ENCODE measurements around the gene PRKCH. TPM values are rescaled to one million over a fixed set of nuclear protein-coding genes. Genes with fewer than 3 reads are reported as not detected.

Gene PRKCH
- total RNA-seq, 1 experiment from 2014 or later: 22.3 TPM

DNA sequence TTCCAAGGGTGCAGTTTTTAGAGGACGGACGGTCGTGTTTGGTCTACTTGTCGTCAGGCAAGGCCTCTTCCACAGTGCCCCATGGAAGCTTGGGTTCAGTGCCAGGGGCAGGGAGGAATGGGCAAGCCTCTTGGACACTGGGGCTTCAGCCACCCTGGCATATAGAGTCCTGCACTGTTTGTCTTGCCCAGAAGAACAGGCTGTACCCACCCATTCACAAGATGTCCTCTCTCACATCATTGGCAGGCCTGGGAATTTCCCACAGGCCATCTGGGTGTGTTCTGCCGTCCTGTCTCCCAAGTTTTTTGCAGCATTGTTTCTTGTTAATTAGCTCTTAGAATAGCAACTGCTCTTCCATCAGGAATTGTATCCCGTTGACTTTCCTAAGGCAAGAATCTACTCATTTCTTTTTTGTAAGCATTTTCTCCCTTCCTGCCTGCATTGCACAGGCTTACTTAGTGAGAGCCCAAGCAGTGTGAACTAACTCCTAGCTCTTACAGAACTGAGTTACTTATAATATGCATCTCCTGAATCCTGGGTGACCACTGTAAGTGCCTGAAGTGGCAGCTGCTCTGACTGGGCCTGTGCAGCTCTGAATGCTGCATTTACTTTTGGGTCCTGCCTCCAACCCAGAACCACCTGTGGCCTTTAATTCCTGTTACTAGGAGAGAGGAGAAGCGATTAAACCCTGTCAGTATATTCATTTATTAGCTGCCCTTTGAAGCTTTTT, 224.5 kb downstream of the PRKCH start:
- Mint-ChIP-seq H3K4me1 (ENCODE audit: low read depth, unreplicated experiment) (peaks cover 23% of the 10 kb centered on the region), H3K27ac (ENCODE audit: unreplicated experiment) (no peak overlapping the region)
- TF ChIP-seq, protein P1, sequence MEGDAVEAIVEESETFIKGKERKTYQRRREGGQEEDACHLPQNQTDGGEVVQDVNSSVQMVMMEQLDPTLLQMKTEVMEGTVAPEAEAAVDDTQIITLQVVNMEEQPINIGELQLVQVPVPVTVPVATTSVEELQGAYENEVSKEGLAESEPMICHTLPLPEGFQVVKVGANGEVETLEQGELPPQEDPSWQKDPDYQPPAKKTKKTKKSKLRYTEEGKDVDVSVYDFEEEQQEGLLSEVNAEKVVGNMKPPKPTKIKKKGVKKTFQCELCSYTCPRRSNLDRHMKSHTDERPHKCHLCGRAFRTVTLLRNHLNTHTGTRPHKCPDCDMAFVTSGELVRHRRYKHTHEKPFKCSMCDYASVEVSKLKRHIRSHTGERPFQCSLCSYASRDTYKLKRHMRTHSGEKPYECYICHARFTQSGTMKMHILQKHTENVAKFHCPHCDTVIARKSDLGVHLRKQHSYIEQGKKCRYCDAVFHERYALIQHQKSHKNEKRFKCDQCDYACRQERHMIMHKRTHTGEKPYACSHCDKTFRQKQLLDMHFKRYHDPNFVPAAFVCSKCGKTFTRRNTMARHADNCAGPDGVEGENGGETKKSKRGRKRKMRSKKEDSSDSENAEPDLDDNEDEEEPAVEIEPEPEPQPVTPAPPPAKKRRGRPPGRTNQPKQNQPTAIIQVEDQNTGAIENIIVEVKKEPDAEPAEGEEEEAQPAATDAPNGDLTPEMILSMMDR (IDR thresholded peaks at IDR 0.05; ENCODE audit: unreplicated experiment): no peak

DNA sequence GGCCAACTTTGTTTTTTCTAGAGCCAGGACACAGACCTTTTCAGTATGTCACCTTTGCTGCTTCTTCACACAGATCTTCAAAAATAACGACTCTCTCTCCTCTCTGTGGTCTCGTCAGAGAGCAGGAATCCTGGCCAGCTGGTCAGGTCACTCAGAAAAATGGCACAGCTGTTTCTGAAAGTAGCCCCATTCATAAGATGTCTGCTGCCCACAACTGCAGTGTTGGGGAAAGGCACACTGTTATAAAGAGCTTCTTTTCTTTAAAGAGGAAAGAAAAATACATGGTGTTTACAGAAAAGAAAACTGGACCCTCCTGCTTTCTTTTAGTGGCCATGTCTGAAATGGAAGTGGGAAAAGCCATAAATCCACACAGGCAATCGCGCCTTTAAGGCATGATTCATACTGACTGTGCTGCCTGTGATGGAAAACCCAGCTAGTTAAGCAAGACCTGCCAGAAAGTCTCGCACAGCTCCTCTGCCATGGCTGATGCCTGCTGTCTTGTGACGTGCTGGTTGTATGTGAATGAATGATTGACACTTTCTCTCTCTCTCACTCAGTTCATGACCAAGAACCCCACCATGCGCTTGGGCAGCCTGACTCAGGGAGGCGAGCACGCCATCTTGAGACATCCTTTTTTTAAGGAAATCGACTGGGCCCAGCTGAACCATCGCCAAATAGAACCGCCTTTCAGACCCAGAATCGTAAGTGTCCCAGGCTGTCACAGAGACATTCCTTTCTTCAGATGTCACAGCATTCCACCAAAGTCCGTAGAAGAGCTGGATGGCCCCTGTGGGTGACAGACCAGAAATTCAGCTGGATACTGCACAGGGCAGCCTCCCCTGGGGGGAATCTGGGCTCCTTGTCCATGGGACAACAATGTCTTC, 226.0 kb downstream of the PRKCH start:
- H3K27me3 Mint-ChIP-seq (ENCODE audit: unreplicated experiment): no peaks in the 10 kb centered on the region
- no peaks in the 10 kb centered on the region for H3K36me3 Mint-ChIP-seq (ENCODE audit: insufficient read depth, unreplicated experiment)
- H3K9me3 Mint-ChIP-seq (ENCODE audit: low read depth, unreplicated experiment): no peaks in the 10 kb centered on the region
- BruUV-seq (replicated peaks): no TSS peak
- no peak for DNase-seq
- H3K4me1 Mint-ChIP-seq (ENCODE audit: low read depth, unreplicated experiment): peaks cover 30% of the 10 kb centered on the region
- TF ChIP-seq, protein P1 (IDR thresholded peaks at IDR 0.05; ENCODE audit: unreplicated experiment): no peak
- H3K27ac Mint-ChIP-seq (ENCODE audit: unreplicated experiment): no peak overlapping the region
- CTCF ChIA-PET: interaction anchor here (0.7 to 1.4 kb wide), 2 partner anchors 10 to 166 kb away, joined by 3 to 5 read pairs; no protein-coding TSS in a partner anchor
- no peak overlapping the region for H3K4me3 Mint-ChIP-seq (ENCODE audit: low read depth, unreplicated experiment)
- intact Hi-C loops (cut with micrococcal nuclease; ENCODE audit: unreplicated experiment): no loop called here

More for the DNA sequence above, 224.5 kb downstream of the PRKCH start:
- intact Hi-C loops (cut with micrococcal nuclease; ENCODE audit: unreplicated experiment): no loop called here
- BruUV-seq (replicated peaks): no TSS peak
- DNase-seq: no peak
- Mint-ChIP-seq H3K27me3 (ENCODE audit: unreplicated experiment) (no peaks in the 10 kb centered on the region), H3K4me3 (ENCODE audit: low read depth, unreplicated experiment) (no peak overlapping the region), H3K36me3 (ENCODE audit: insufficient read depth, unreplicated experiment) (no peaks in the 10 kb centered on the region), H3K9me3 (ENCODE audit: low read depth, unreplicated experiment) (no peaks in the 10 kb centered on the region)
- CTCF ChIA-PET: interaction anchor here (1.4 kb wide), 1 partner anchor 9 kb away, joined by 5 read pairs; no protein-coding TSS in a partner anchor

DNA sequence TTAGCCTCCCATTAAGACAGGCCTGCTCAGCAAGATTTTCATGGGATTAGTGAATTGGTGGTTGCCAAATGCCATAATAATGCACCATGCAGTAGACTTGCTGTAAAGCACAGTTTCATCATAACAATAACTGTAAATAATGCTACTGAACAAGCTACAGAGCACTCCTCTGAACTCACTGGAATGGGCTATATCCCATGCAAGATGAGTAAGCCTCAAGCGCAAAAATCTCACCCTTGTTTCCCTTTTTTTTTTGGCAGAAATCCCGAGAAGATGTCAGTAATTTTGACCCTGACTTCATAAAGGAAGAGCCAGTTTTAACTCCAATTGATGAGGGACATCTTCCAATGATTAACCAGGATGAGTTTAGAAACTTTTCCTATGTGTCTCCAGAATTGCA, 228.0 kb downstream of the PRKCH start:
- peaks cover 16% of the 10 kb centered on the region for H3K36me3 Mint-ChIP-seq (ENCODE audit: insufficient read depth, unreplicated experiment)
- no peaks in the 10 kb centered on the region for H3K9me3 Mint-ChIP-seq (ENCODE audit: low read depth, unreplicated experiment)
- intact Hi-C loops (cut with micrococcal nuclease; ENCODE audit: unreplicated experiment): no loop called here
- no peaks in the 10 kb centered on the region for H3K27me3 Mint-ChIP-seq (ENCODE audit: unreplicated experiment)
- H3K4me1 Mint-ChIP-seq (ENCODE audit: low read depth, unreplicated experiment): peaks cover 49% of the 10 kb centered on the region
- CTCF ChIA-PET: no interaction called here
- H3K27ac Mint-ChIP-seq (ENCODE audit: unreplicated experiment): no peak overlapping the region
- BruUV-seq (replicated peaks): no TSS peak
- no peak overlapping the region for H3K4me3 Mint-ChIP-seq (ENCODE audit: low read depth, unreplicated experiment)
- TF ChIP-seq, protein P1 (IDR thresholded peaks at IDR 0.05; ENCODE audit: unreplicated experiment): no peak
- no peak for DNase-seq

DNA sequence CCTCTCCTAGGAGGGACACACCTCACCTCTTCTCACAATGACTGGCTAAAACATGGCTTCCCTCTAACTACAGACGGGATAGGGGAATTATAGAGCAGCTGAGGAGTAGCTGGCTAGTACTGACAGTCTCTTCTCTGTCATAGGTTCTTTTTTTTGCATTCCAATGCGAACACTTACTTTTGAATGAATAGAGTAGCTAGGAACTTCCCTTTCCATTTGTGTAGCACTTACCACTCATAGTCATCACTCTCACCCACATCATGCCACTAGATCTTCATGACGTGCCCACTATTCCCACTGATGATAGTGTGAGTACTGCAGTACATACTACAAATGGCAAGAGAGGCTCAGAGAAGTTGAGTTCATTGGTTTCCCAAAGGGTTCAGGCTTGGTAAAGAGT, 230.0 kb downstream of the PRKCH start:
- Mint-ChIP-seq H3K4me1 (ENCODE audit: low read depth, unreplicated experiment) (peaks cover 56% of the 10 kb centered on the region), H3K36me3 (ENCODE audit: insufficient read depth, unreplicated experiment) (peaks cover 21% of the 10 kb centered on the region), H3K27ac (ENCODE audit: unreplicated experiment) (no peak overlapping the region), H3K4me3 (ENCODE audit: low read depth, unreplicated experiment) (no peak overlapping the region), H3K9me3 (ENCODE audit: low read depth, unreplicated experiment) (no peaks in the 10 kb centered on the region), H3K27me3 (ENCODE audit: unreplicated experiment) (no peaks in the 10 kb centered on the region)
- intact Hi-C loops (cut with micrococcal nuclease; ENCODE audit: unreplicated experiment): no loop called here
- CTCF ChIA-PET: no interaction called here
- TF ChIP-seq, protein P1 (IDR thresholded peaks at IDR 0.05; ENCODE audit: unreplicated experiment): no peak
- no TSS peak for BruUV-seq (replicated peaks)
- no peak for DNase-seq
